Mesothelial cell of epicardium (in vitro differentiated cells): ENCODE data around the gene ETV3. TPM values are rescaled to one million over a fixed set of nuclear protein-coding genes. Genes with fewer than 3 reads are reported as not detected.
"Not testable (repeated sequence)": the region's sequence is repeated elsewhere in the genome, so short reads cannot be mapped to it uniquely, and the experiment has no call there.

ENCODE experiments used
- DNase-seq, 2 experiments: peaks; one replicate each; pipeline ENCODE4 v3.0.0; 2021; ENCODE audit warnings: low spot score in 2 of 2; ENCODE audit not compliant: unreplicated experiment in 2 of 2
- H3K27ac Mint-ChIP-seq: 2 replicates; pipeline ENCODE4 v1.8.0; 2021; ENCODE audit warnings: mixed read lengths
- H3K27me3 Mint-ChIP-seq: 2 replicates; pipeline ENCODE4 v1.8.0; 2021; ENCODE audit warnings: low read depth, mixed read lengths
- H3K36me3 Mint-ChIP-seq: 2 replicates; pipeline ENCODE4 v1.8.0; 2021; ENCODE audit warnings: mixed read lengths
- H3K4me1 Mint-ChIP-seq: 2 replicates; pipeline ENCODE4 v1.8.0; 2021; ENCODE audit warnings: mixed read lengths
- H3K4me3 Mint-ChIP-seq: 2 replicates; pipeline ENCODE4 v1.8.0; 2021; ENCODE audit warnings: mild to moderate bottlenecking, moderate library complexity, mixed read lengths
- H3K9me3 Mint-ChIP-seq: 2 replicates; pipeline ENCODE4 v1.8.0; 2021; ENCODE audit warnings: mixed read lengths
- CTCF ChIP-seq: fragments of 200-600 bp; sonication (generic); IDR thresholded peaks from one replicate; pipeline ENCODE4 v1.5.0; 2021; ENCODE audit warnings: antibody characterized with exemption; ENCODE audit not compliant: unreplicated experiment
- total RNA-seq: library from RNA; stranded (reverse); gene quantifications from 3 replicates; pipeline ENCODE4 v1.2.1, GENCODE V29; 2021

Gene ETV3
- total RNA-seq, 1 donor from 2014 or later: 57.8 TPM

DNA sequence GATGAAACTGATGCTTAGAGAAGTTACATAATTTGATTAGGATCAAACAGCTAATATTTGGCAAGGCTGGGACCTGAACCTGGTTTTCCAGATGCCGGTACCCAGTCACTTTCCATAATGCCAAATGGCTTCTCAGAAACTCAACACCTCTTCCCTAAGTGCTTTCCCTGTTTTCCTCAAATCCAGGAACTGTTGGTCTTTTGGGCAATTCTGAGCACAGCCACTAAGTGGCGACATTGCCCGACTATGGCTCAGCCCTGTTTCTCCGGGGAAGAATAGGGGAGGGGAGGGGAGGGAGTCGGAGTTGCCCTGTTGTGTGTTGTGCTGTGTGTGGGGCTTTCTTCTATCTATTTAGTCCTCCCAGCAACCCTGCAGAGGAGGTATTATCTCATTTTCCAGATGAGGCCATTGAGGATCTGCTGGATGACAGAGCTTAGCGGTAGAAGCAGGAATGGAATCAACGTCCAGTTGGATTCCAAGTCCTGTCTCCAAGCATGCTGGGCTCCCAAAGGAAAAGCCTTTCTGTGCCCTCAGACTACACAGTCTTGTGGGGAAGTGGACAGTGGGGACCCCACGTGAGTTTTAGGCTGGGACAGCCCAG lies 33.8 kb upstream of the ETV3 start:
- H3K36me3 Mint-ChIP-seq, H3K27me3 Mint-ChIP-seq, H3K9me3 Mint-ChIP-seq, H3K4me3 Mint-ChIP-seq, DNase-seq, H3K27ac Mint-ChIP-seq, H3K4me1 Mint-ChIP-seq: not testable (repeated sequence)
- TF ChIP-seq CTCF: peak; percentile 47

DNA sequence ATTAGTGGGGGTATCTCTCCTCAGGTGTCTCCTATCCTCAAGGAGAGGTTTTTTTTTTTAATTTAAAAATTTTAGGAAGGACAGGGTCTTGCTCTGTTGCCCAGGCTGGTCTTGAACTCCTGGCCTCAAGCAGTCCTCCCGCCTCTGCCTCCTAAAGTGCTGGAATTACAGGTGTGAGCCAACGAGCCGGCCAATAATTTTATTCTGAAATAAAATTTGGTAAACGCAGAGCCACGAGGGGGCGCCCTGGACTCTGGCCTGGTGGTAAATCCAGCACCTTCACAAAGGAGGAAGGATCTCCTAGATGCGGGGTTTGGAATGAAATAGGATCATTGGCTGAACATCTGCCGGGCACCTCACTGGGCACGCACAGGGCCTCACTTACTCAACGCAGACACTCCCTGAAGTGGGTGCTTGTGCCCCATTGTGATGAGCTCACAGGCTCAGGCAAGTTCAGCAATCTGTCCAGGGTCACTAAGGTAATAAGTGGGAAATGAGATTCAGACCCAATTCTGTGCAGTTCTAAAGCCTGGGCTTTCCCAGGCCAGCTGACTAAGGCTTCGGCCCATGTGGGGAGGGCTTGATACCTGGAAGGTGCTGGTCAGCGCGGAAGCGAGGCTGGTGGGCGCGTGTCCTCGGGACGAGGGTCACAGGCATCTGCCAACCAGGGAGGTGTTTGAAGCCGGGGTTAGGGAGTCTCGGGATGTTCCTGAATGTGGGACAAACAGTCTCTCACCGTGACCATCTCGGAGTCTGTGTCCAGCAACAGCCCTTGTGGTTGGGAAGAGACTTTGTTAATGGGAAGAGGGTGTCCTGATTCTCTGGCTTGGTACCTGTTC lies 32.7 kb upstream of the ETV3 start:
- no peak overlapping the region for H3K27ac Mint-ChIP-seq
- no peaks in the 10 kb centered on the region for H3K9me3 Mint-ChIP-seq
- H3K4me1 Mint-ChIP-seq: peaks cover 8% of the 10 kb centered on the region
- no peaks in the 10 kb centered on the region for H3K36me3 Mint-ChIP-seq
- H3K27me3 Mint-ChIP-seq: no peaks in the 10 kb centered on the region
- no peak overlapping the region for H3K4me3 Mint-ChIP-seq
- DNase-seq: peak in 1 of 2 experiments; percentile 57
- TF ChIP-seq CTCF: peak; percentile 60

DNA sequence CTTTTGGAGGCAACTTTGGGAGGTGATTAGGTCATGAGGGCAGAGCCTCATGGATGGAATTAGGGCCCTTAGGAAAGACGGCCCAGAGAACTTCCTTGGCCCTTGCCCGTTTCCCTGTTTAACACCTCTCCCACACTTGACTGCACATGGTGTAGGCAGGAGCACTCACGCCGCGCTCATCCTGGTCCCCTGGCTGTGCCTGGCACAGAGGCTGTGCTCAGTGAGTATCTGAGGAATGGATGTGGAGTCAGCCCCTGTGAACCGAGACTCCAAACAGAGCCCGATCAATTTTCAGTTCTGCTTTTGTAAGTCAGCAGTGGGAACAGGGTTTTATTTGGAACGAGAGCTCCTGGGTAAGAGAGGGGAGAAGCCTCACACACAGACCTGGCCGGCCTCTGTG lies 29.8 kb upstream of the ETV3 start:
- H3K9me3 Mint-ChIP-seq: no peaks in the 10 kb centered on the region
- peaks cover 14% of the 10 kb centered on the region for H3K4me1 Mint-ChIP-seq
- H3K4me3 Mint-ChIP-seq: no peak overlapping the region
- no peak for TF ChIP-seq CTCF
- no peaks in the 10 kb centered on the region for H3K27me3 Mint-ChIP-seq
- DNase-seq: no peak
- H3K36me3 Mint-ChIP-seq: no peaks in the 10 kb centered on the region
- H3K27ac Mint-ChIP-seq: no peak overlapping the region

DNA sequence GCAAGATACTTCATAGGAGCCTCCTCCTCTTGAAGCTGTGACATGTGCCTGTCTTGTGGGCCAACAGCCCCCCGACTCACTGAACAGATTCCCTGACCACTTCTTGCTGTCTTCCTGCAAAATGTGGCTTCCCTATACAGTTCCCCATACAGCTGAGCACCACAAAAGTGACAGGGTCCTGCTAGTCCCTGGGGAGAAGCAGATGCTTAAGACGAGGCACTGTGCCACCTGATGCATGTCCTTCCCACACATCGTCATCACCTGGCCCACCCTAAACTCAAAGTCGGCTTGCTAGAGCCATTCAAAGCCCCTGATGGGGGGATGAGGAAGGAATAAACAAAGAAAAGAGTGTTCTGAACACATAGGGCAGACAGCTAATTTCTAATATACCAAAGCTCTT lies 29.2 kb upstream of the ETV3 start:
- Mint-ChIP-seq H3K27me3 (no peaks in the 10 kb centered on the region), H3K27ac (no peak overlapping the region), H3K36me3 (no peaks in the 10 kb centered on the region), H3K4me3 (no peak overlapping the region), H3K4me1 (peaks cover 19% of the 10 kb centered on the region), H3K9me3 (no peaks in the 10 kb centered on the region)
- no peak for TF ChIP-seq CTCF
- no peak for DNase-seq

GRCh38 chr1:157166590-157166989 lies 28.4 kb upstream of the ETV3 start:
- no peaks in the 10 kb centered on the region for H3K9me3 Mint-ChIP-seq
- TF ChIP-seq CTCF: peak; percentile 23
- DNase-seq: no peak
- no peaks in the 10 kb centered on the region for H3K36me3 Mint-ChIP-seq
- H3K27ac Mint-ChIP-seq: no peak overlapping the region
- H3K4me3 Mint-ChIP-seq: no peak overlapping the region
- H3K4me1 Mint-ChIP-seq: peaks cover 27% of the 10 kb centered on the region
- no peaks in the 10 kb centered on the region for H3K27me3 Mint-ChIP-seq
